HG03558 (cell line): Measurements from ENCODE around the gene TEX19.

Experiments used
- ATAC-seq: cut with Tn5 transposase; IDR thresholded peaks from one replicate; pipeline ENCODE4 v1.9.1; 2021; ENCODE audit warnings: moderate number of reproducible peaks; ENCODE audit not compliant: unreplicated experiment; ENCODE audit errors: extremely low read depth

Gene TEX19

DNA sequence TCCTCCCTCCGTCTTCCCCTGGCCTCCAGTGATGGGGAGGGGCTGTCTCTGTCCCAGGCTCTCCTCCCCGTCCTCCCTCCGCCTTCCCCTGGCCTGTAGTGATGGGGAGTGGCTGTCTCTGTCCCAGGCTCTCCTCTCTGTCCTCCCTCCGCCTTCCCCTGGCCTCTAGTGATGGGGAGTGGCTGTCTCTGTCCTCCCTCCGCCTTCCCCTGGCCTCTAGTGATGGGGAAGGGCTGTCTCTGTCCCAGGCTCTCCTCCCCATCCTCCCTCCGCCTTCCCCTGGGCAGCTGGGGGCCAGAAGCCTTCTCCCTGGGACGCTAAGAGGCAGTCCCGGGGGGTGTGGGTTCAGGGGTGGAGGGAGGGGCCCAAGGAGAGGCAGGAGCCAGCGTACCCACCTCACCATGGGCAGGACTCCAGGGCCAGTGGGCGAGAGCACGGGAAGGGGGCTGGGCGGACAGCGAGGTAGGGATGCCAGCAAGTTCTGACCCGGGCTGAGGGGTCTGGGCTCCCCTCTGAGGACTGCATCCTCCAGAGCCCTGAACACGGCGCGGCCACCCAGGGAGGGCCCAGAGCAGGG lies 27.3 kb downstream of the TEX19 start:
- no peak for ATAC-seq

DNA sequence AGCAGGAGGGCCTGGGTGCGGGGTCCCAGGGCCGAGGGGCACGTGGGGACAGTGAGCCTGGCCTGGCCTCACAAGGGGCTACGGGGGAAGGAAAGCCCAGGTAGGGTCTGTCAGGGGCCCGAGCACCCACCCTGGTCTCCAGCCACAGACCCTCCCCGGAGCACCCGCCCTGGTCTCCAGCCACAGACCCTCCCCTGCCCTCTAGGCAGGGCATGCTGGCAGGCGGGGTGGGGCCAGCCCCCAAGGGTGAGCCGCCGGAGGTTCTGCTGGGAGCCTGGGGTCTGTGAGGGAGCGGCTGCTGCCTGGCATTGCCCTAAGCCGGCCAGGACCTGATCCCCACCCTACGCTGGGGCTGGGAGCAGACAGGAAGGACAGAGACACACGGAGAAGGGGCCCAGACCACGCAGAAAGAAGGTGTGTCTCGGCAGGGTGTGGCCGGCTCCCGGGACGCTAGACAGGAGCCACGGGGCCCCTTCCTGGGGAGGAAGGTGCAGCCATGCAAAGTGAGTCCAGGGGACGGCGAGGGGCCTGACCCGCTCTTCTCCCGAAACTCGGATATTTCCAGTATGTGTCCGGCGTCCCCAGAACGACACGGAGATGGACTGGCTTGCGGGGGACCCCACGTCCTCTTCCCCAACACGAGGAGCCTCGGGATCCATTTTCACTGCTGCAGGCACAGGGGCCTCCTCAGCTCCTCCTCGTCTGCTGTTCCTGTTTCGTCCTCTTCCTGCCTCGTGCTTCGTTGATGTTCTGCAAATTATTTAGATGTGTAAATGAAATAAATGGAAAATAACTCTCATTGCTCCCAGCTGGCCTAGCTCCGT lies 28.0 kb downstream of the TEX19 start:
- no peak for ATAC-seq

DNA sequence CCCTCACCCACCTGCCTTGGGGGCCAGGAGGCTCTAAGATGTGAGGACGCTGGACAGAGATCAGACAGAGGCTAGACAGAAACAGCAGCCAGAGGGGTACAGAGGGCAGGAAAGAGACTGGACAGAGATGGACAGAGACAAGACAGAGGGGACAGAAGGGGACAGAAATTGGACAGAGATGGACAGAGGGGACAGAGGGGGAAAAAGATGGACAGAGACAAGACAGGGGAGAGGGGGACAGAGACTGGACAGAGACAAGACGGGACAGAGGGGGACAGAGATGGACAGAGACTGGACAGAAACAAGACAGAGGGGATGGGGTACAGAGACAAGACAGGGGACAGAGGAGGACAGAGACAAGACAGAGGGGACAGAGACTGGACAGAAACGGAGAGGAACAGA lies 28.7 kb downstream of the TEX19 start:
- ATAC-seq = no peak

GRCh38 chr17:82388223-82388921 lies 29.3 kb downstream of the TEX19 start:
- no peak for ATAC-seq

GRCh38 chr17:82388922-82389283 lies 29.9 kb downstream of the TEX19 start:
- ATAC-seq = no peak

GRCh38 chr17:82389379-82389778 lies 30.3 kb downstream of the TEX19 start:
- no peak for ATAC-seq

GRCh38 chr17:82390015-82390859 lies 31.2 kb downstream of the TEX19 start:
- ATAC-seq = no peak

DNA sequence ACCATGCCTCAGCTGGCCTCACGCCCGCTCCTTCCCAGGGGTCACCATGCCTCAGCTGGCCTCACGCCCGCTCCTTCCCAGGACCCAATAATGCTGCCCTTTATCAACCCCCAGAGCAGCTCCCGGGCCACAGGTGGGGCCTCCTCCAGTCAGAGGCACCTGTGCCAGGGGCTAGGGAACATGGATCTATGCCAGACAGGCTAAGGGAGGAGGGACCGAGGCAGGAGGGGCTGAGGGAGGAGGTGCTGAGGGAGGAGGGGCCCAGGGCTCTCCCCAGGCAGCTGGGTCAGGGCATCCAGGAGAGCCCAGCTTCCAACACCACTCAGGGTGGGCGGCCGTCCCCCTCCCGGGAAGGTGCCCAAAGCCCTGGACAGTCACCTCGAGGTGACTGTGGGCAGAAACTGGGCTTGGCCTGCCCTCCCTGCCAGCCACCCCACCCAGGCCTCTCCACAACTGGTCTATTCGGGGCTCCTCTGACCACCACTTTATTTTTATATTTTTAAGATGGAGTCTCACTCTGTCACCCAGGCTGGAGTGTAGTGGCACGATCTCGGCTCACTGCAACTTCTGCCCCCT lies 31.9 kb downstream of the TEX19 start:
- no peak for ATAC-seq

DNA sequence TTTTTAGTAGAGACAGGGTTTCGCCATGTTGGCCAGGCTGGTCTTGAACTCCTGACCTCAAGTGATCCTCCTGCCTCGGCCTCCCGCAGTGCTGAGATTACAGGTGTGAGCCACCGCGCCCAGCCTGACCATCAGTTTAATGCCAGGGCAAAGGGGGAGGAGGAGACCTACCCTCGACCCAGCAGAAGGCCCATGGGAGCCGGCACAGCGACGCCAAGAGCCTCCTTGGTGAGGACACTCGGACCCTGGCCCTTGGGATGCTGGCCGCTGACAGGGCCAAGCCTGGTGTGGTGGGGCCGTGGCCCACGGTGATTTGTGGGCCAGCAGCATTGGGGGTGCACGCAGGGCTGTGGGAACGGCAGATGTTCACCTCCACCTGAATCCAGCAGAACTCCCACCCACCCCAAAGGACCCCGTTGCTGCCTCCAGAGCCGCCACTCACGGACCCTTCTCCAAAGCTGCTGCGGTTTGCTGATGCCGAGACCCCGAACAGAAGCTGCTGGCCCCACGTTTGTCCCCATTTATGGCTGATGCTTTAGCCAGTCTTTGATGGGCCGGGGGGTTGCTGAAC lies 32.5 kb downstream of the TEX19 start:
- ATAC-seq = no peak

GRCh38 chr17:82392209-82392920 lies 33.3 kb downstream of the TEX19 start:
- ATAC-seq = no peak

DNA sequence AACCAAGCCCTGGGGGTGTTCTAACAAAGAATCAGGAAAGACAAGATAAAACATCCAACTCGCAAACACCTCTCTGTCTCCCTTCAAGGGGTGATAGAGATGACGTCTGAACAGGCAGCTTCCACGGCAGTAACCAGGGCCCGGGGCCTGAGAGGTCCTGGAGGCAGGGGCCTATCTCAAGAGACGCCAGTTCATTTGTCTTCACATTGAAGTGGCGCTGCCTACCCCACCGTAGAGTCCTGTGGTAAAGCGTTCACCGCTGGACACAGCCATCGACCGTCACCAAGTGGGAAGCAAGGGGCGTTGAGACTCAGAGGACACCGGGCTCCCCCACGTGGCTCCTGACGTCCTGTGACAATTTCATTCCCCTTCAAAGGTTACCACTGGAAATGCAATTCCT lies 33.9 kb downstream of the TEX19 start:
- no peak for ATAC-seq

- no peak for ATAC-seq
These were observed 35.2 kb downstream of the TEX19 start for GRCh38 chr17:82394278-82394677.

GRCh38 chr17:82396601-82397435 lies 37.8 kb downstream of the TEX19 start:
- ATAC-seq = no peak

- no peak for ATAC-seq
These were observed 38.6 kb downstream of the TEX19 start for GRCh38 chr17:82397449-82398335.

DNA sequence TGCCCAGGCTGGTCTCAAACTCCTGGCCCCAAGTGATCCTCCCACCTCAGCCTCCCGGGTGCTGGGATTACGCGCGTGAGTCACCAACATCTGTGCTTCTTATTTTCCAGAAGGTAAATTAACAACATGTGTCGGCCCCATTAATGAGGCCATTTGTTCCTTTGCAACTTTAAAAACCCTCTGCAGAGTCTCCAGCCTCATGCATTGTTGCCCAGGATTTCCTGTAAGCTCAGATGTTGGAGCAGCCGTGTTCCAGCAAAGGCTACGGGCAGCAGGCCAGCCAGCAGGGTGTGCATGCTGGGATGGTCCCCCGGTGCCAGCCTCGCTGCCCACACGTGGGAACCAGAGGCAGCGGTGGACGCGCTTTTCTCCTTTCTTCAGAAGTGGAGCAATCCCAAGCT lies 40.0 kb downstream of the TEX19 start:
- no peak for ATAC-seq

- ATAC-seq = no peak
These were observed 40.6 kb downstream of the TEX19 start for GRCh38 chr17:82399601-82400101.

DNA sequence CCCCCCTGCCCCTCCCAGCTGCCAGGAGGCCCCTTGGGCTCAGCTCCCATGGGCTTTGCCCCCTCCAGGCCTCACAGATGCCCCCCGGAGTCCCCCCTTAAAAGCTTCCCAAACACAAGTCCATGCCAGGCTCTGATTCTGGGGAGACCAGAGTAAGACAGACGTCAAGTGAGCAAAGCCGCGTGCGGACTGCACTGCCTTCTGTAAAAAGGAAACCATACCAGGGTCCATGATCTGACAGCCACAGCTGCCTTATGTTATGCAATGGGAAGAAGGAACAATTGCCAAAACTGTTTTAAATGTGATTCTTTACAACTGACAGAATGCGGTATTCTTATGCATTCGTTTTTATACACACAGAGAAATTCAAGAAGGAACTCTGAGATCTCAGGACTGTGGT lies 41.2 kb downstream of the TEX19 start:
- ATAC-seq = no peak
